Neural cell (in vitro differentiated cells): ENCODE data around the gene USP20. TPM values are rescaled to one million over a fixed set of nuclear protein-coding genes. Genes with fewer than 3 reads are reported as not detected.

Experiments used
- H2AFZ ChIP-seq: fragments of 200-600, 300-800 bp; sonication (generic), shearing (Covaris generic); 2 replicates; pipeline ENCODE4 v1.6.0; 2014; ENCODE audit warnings: low read depth, mild to moderate bottlenecking, antibody characterized with exemption, low read length, moderate library complexity
- H3F3A ChIP-seq: fragments of 200-600 bp; shearing (Covaris generic); 2 replicates; pipeline ENCODE4 v1.6.1; 2016; ENCODE audit warnings: mild to moderate bottlenecking, moderate library complexity, mixed read lengths, antibody characterized with exemption, low read length; ENCODE audit not compliant: insufficient read depth, poor library complexity, severe bottlenecking
- H3K27ac ChIP-seq: fragments of 200-600, 300-800 bp; sonication (generic), shearing (Covaris generic); 2 replicates; pipeline ENCODE4 v1.5.1; 2014; ENCODE audit warnings: mild to moderate bottlenecking, low read length, moderate library complexity
- H3K27me3 ChIP-seq: fragments of 300-800, 200-600 bp; sonication (generic), shearing (Covaris generic); 2 replicates; pipeline ENCODE4 v1.6.0; 2014; ENCODE audit warnings: mild to moderate bottlenecking, low read depth, low read length, moderate library complexity; ENCODE audit not compliant: insufficient read depth
- H3K36me3 ChIP-seq: fragments of 300-800, 200-600 bp; sonication (generic), shearing (Covaris generic); 2 replicates; pipeline ENCODE4 v1.5.1; 2014; ENCODE audit warnings: mild to moderate bottlenecking, antibody characterized with exemption, low read length, moderate library complexity; ENCODE audit not compliant: insufficient read depth
- H3K4me2 ChIP-seq: fragments of 300-800, 200-600 bp; sonication (generic), shearing (Covaris generic); 2 replicates; pipeline ENCODE4 v1.6.0; 2014; ENCODE audit warnings: mild to moderate bottlenecking, low read length
- H3K4me3 ChIP-seq: fragments of 300-800, 200-600 bp; sonication (generic), shearing (Covaris generic); 2 replicates; pipeline ENCODE4 v1.5.1; 2014; ENCODE audit warnings: mild to moderate bottlenecking, low read length, moderate library complexity
- H3K79me2 ChIP-seq: fragments of 200-600 bp; shearing (Covaris generic); replicated peaks from 2 replicates; pipeline ENCODE4 v1.6.0; 2014; ENCODE audit warnings: mild to moderate bottlenecking, low read length, moderate library complexity; ENCODE audit not compliant: insufficient read depth
- H3K9ac ChIP-seq: fragments of 300-800, 200-600 bp; sonication (generic), shearing (Covaris generic); 2 replicates; pipeline ENCODE4 v1.6.1; 2016; ENCODE audit warnings: mild to moderate bottlenecking, low read length, mixed read lengths
- H3K9me2 ChIP-seq: fragments of 200-600 bp; shearing (Covaris generic); 2 replicates; pipeline ENCODE4 v1.6.1; 2016; ENCODE audit warnings: mild to moderate bottlenecking, low read length, mixed read lengths; ENCODE audit not compliant: insufficient read depth
- H3K9me3 ChIP-seq: fragments of 200-600, 300-800 bp; sonication (generic), shearing (Covaris generic); 2 replicates; pipeline ENCODE4 v1.6.1; 2016; ENCODE audit warnings: mild to moderate bottlenecking, mixed run types, low read length, moderate library complexity, mixed read lengths
- H4K20me1 ChIP-seq: fragments of 200-600 bp; shearing (Covaris generic); 2 replicates; pipeline ENCODE4 v1.6.1; 2016; ENCODE audit warnings: mild to moderate bottlenecking, mixed run types; ENCODE audit not compliant: insufficient read depth
- EP300 ChIP-seq: fragments of 450-650 bp; conservative IDR thresholded peaks from 2 replicates; pipeline ENCODE4 v1.6.1; 2014; ENCODE audit warnings: antibody characterized with exemption, mild to moderate bottlenecking, moderate library complexity; ENCODE audit not compliant: poor library complexity, severe bottlenecking
- EZH2 ChIP-seq: fragments of 200-600, 300-800 bp; shearing (Covaris generic), sonication (generic); IDR thresholded peaks from 2 replicates; pipeline ENCODE4 v1.6.1; 2014; ENCODE audit warnings: antibody characterized with exemption, low read length, borderline replicate concordance, mild to moderate bottlenecking; ENCODE audit not compliant: insufficient read depth, poor library complexity, severe bottlenecking
- MXI1 ChIP-seq: fragments of 450-650 bp; conservative IDR thresholded peaks from 2 replicates; pipeline ENCODE4 v1.6.1; 2014; ENCODE audit warnings: antibody characterized with exemption, mild to moderate bottlenecking; ENCODE audit not compliant: poor library complexity, severe bottlenecking
- POLR2AphosphoS5 ChIP-seq: IDR thresholded peaks from 2 replicates; pipeline ENCODE4 v1.6.1; 2012
- RAD21 ChIP-seq: fragments of 450-650 bp; conservative IDR thresholded peaks from 2 replicates; pipeline ENCODE4 v1.6.1; 2014; ENCODE audit warnings: antibody characterized with exemption, mild to moderate bottlenecking, moderate library complexity
- SMC3 ChIP-seq: fragments of 450-650 bp; conservative IDR thresholded peaks from 2 replicates; pipeline ENCODE4 v1.6.1; 2014; ENCODE audit warnings: antibody characterized with exemption, mild to moderate bottlenecking, moderate library complexity; ENCODE audit not compliant: poor library complexity
- TAF1 ChIP-seq: IDR thresholded peaks from 2 replicates; pipeline ENCODE4 v1.6.1; 2012; ENCODE audit warnings: low read depth
- polyA plus RNA-seq: library from polyadenylated mRNA; depleted of rRNA; stranded (reverse); fragments of >200 nt; gene quantifications from 2 replicates; pipeline ENCODE4 v1.2.3, GENCODE V29; 2014
- TF ChIP-seq, protein P1 (sequence below): IDR thresholded peaks from 2 replicates; pipeline ENCODE4 v1.6.1; 2012; ENCODE audit warnings: borderline replicate concordance
- TF ChIP-seq, protein P2 (sequence below): fragments of 450-650 bp; IDR thresholded peaks from 2 replicates; pipeline ENCODE4 v1.5.1; 2014; ENCODE audit warnings: antibody characterized with exemption, mild to moderate bottlenecking, moderate library complexity; ENCODE audit not compliant: poor library complexity, severe bottlenecking

The USP20 gene
- polyA plus RNA-seq, 1 donor from 2014 or later: 39.8 TPM

DNA sequence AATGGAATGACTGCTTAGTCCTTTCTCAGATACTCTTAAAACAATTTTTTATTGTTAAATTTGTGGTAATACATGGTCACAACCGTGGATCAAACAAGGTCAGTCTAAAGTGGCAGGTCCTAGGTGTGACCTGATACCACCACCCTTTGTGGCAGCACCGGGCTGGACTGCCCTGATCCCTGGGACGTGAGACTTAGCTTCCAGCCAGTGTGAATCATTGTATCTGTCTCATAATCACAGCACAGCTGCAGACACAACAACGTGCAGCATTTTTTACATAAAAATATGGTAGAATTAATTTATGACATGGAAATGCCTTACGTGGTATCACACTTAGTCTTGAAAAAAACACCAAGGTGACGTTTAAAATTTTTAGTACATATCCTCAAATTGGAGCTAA is 24.5 kb upstream of the USP20 start:
- H3K9me3 ChIP-seq: no peaks in the 10 kb centered on the region
- H3K79me2 ChIP-seq: peaks cover 3% of the 10 kb centered on the region
- no peak overlapping the region for H2AFZ ChIP-seq
- H3K4me3 ChIP-seq: no peak overlapping the region
- no peaks in the 10 kb centered on the region for H3K9me2 ChIP-seq
- H3K4me2 ChIP-seq: no peak overlapping the region
- H4K20me1 ChIP-seq: no peaks in the 10 kb centered on the region
- H3K27ac ChIP-seq: no peak overlapping the region
- H3F3A ChIP-seq: no peaks in the 10 kb centered on the region
- TF ChIP-seq EP300 (no peak), SMC3 (no peak), POLR2AphosphoS5 (no peak), TAF1 (no peak), MXI1 (no peak), EZH2 (no peak), RAD21 (no peak)
- TF ChIP-seq, protein P1, sequence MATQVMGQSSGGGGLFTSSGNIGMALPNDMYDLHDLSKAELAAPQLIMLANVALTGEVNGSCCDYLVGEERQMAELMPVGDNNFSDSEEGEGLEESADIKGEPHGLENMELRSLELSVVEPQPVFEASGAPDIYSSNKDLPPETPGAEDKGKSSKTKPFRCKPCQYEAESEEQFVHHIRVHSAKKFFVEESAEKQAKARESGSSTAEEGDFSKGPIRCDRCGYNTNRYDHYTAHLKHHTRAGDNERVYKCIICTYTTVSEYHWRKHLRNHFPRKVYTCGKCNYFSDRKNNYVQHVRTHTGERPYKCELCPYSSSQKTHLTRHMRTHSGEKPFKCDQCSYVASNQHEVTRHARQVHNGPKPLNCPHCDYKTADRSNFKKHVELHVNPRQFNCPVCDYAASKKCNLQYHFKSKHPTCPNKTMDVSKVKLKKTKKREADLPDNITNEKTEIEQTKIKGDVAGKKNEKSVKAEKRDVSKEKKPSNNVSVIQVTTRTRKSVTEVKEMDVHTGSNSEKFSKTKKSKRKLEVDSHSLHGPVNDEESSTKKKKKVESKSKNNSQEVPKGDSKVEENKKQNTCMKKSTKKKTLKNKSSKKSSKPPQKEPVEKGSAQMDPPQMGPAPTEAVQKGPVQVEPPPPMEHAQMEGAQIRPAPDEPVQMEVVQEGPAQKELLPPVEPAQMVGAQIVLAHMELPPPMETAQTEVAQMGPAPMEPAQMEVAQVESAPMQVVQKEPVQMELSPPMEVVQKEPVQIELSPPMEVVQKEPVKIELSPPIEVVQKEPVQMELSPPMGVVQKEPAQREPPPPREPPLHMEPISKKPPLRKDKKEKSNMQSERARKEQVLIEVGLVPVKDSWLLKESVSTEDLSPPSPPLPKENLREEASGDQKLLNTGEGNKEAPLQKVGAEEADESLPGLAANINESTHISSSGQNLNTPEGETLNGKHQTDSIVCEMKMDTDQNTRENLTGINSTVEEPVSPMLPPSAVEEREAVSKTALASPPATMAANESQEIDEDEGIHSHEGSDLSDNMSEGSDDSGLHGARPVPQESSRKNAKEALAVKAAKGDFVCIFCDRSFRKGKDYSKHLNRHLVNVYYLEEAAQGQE: no peak
- TF ChIP-seq, protein P2, sequence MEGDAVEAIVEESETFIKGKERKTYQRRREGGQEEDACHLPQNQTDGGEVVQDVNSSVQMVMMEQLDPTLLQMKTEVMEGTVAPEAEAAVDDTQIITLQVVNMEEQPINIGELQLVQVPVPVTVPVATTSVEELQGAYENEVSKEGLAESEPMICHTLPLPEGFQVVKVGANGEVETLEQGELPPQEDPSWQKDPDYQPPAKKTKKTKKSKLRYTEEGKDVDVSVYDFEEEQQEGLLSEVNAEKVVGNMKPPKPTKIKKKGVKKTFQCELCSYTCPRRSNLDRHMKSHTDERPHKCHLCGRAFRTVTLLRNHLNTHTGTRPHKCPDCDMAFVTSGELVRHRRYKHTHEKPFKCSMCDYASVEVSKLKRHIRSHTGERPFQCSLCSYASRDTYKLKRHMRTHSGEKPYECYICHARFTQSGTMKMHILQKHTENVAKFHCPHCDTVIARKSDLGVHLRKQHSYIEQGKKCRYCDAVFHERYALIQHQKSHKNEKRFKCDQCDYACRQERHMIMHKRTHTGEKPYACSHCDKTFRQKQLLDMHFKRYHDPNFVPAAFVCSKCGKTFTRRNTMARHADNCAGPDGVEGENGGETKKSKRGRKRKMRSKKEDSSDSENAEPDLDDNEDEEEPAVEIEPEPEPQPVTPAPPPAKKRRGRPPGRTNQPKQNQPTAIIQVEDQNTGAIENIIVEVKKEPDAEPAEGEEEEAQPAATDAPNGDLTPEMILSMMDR: no peak
- no peak overlapping the region for H3K9ac ChIP-seq
- no peaks in the 10 kb centered on the region for H3K27me3 ChIP-seq
- peaks cover 4% of the 10 kb centered on the region for H3K36me3 ChIP-seq

DNA sequence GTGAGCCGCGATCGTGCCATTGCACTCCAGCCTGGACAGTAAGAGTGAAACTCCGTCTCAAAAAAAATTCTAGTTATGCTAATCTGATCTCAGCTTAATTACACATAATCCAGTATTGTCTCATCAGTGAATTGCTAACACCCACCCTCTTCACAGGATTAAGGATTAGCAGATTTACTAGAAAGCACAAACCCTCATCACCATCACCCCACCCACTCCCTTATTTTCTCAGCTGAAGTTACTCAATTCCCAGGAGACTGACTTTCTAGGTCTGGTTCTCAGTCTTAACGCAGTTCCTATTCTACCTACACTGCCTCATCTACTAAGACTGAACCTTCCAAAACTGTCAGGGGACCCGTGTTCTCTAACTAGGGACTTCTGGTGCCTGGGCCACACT is 23.3 kb upstream of the USP20 start:
- Histone ChIP-seq H3K36me3 (peaks cover 4% of the 10 kb centered on the region), H3K9me2 (no peaks in the 10 kb centered on the region), H3K27me3 (no peaks in the 10 kb centered on the region), H3K9me3 (no peaks in the 10 kb centered on the region), H3K27ac (no peak overlapping the region), H3K79me2 (peaks cover 3% of the 10 kb centered on the region), H3K9ac (no peak overlapping the region), H3F3A (no peaks in the 10 kb centered on the region), H2AFZ (no peak overlapping the region), H3K4me3 (no peak overlapping the region), H4K20me1 (no peaks in the 10 kb centered on the region), H3K4me2 (no peak overlapping the region)
- TF ChIP-seq SMC3: no peak
- no peak for TF ChIP-seq EZH2
- TF ChIP-seq POLR2AphosphoS5: no peak
- TF ChIP-seq, protein P1: no peak
- no peak for TF ChIP-seq RAD21
- no peak for TF ChIP-seq EP300
